Keratinocyte (primary cell): Measurements from ENCODE around the gene GJB6.

Experiments
- CTCF ChIP-seq, 3 experiments: IDR thresholded peaks in 1 of 3; conservative IDR thresholded peaks in 1 of 3; optimal IDR thresholded peaks in 1 of 3; 2 replicates in 2 of 3; 3 replicates in 1 of 3; pipeline versions ENCODE3 to v1.5.1; 2011; ENCODE audit warnings: low read length in 3 of 3, mild to moderate bottlenecking in 3 of 3, moderate library complexity in 2 of 3, control low read depth in 1 of 3, inconsistent platforms in 1 of 3; ENCODE audit not compliant: insufficient read depth in 2 of 3; ENCODE audit errors: extremely low read depth in 1 of 3
- EZH2 ChIP-seq: IDR thresholded peaks from one replicate; pipeline ENCODE4 v1.6.1; 2012; ENCODE audit warnings: inconsistent platforms, mild to moderate bottlenecking, low read length, moderate library complexity

GRCh38 chr13:20175406-20175794, 56.7 kb downstream of the GJB6 start:
- TF ChIP-seq CTCF (optimal IDR thresholded peaks at IDR 0.05 in 1 of 3, IDR thresholded peaks at IDR 0.05 in 1 of 3, conservative IDR thresholded peaks at IDR 0.05 in 1 of 3; ENCODE audit: extremely low read depth in 1 of 3, insufficient read depth in 2 of 3, low read length in 3 of 3) (no peak), EZH2 (no peak)
